Motor neuron (in vitro differentiated cells): ENCODE results near the gene SHROOM3. TPM values are rescaled to one million over a fixed set of nuclear protein-coding genes. Genes with fewer than 3 reads are reported as not detected.

Experiments
- ATAC-seq, 8 experiments: fragments of 200-7000 bp; cut with Tn5 transposase; replicated peaks in 6 of 8; 2 replicates each; pipeline ENCODE4 v1.8.0; 2021; ENCODE audit warnings: mild to moderate bottlenecking in 8 of 8, moderate library complexity in 8 of 8
- H3K27ac ChIP-seq, 2 donors: fragments of 250-450 bp; sonication (Bioruptor Pico); 2 replicates each; pipeline ENCODE4 v1.9.0; 2021; ENCODE audit warnings: antibody characterized with exemption in 2 of 2, mild to moderate bottlenecking in 2 of 2, moderate library complexity in 1 of 2
- H3K4me1 ChIP-seq, 2 donors: fragments of 250-450 bp; sonication (Bioruptor Pico); replicated peaks in 1 of 2; 2 replicates each; pipeline ENCODE4 v1.6.1; 2021; ENCODE audit warnings: antibody characterized with exemption in 2 of 2, mild to moderate bottlenecking in 2 of 2, moderate library complexity in 1 of 2
- H3K4me3 ChIP-seq, 5 donors: fragments of 250-450 bp; sonication (Bioruptor Pico); 2 replicates each; pipeline ENCODE4 v1.9.0; 2021; ENCODE audit warnings: antibody characterized with exemption in 5 of 5, mild to moderate bottlenecking in 5 of 5, moderate library complexity in 4 of 5
- whole genome bisulfite sequencing, 10 experiments: fragments of 450-650 bp; shearing (Covaris generic); methylation state at CpG; one replicate each; pipeline ENCODE4 v1.0.0; 2022; 5-methylcytosine and 5-hydroxymethylcytosine counted together
- in situ Hi-C, 9 experiments: fragments of 400-800 bp; cut with MboI; loops; one replicate each; pipeline ENCODE4 v1.15.0; 2021; ENCODE audit warnings: low sequenced_read_pairs in 9 of 9, low pct_unique_long_range_greater_than_20kb in 2 of 9; ENCODE audit not compliant: unreplicated experiment in 9 of 9
- total RNA-seq, 8 experiments: library from RNA; unstranded; fragments of 300-600 nt; gene quantifications; 2 replicates each; pipeline versions ENCODE4 v1.2.3 to v1.2.4, GENCODE V29; 2022

Gene SHROOM3
- total RNA-seq, 8 experiments from 2014 or later: 0.49 to 51.0 (median 7.9) TPM

GRCh38 chr4:76622126-76622525 lies 187.1 kb downstream of the SHROOM3 start:
- Histone ChIP-seq H3K27ac (no peak overlapping the region), H3K4me3 (no peak overlapping the region), H3K4me1 (peaks cover 11 to 22% of the 10 kb centered on the region in 2 donors)
- peak in 1 of 8 experiments; percentile 45 for ATAC-seq
- in situ Hi-C loops: no loop called here
- 48 to 90% (median 65%) methylated on average over 2 to 4 of the region's 4 CpGs for WGBS, 10 experiments

GRCh38 chr4:76622717-76623116 lies 187.7 kb downstream of the SHROOM3 start:
- no peak overlapping the region for H3K27ac ChIP-seq
- no peak for ATAC-seq
- 70 to 100% (median 80%) methylated on average over 1 of the region's 1 CpG; no CpG with 5 or more reads in 3 of the 10 experiments for WGBS, 10 experiments
- H3K4me3 ChIP-seq: no peak overlapping the region
- in situ Hi-C loops: no loop called here
- H3K4me1 ChIP-seq: peaks cover 11 to 22% of the 10 kb centered on the region in 2 donors

GRCh38 chr4:76623217-76624045 lies 188.4 kb downstream of the SHROOM3 start:
- peaks cover 11 to 22% of the 10 kb centered on the region in 2 donors for H3K4me1 ChIP-seq
- no peak overlapping the region for H3K4me3 ChIP-seq
- 60 to 100% (median 79%) methylated on average over 1 to 4 of the region's 4 CpGs for WGBS, 10 experiments
- in situ Hi-C loops: no loop called here
- ATAC-seq: peak in 1 of 8 experiments; percentile 22
- H3K27ac ChIP-seq: peak overlapping the region in 1 of 2 donors; percentile 20

- 0 to 14% (median 6%) methylated on average over 3 to 9 of the region's 9 CpGs for WGBS, 10 experiments
- Histone ChIP-seq H3K4me1 (peaks cover 11 to 22% of the 10 kb centered on the region in 2 donors), H3K4me3 (peak overlapping the region in 1 of 5 donors; percentile 17), H3K27ac (peak overlapping the region; percentile 28 to 42)
- peak; percentile 58 to 98 (median 96) for ATAC-seq
- in situ Hi-C loops: no loop called here
Observed at GRCh38 chr4:76624241-76624681, 189.2 kb downstream of the SHROOM3 start.

- no peak overlapping the region for H3K27ac ChIP-seq
- peaks cover 11 to 22% of the 10 kb centered on the region in 2 donors for H3K4me1 ChIP-seq
- no peak for ATAC-seq
- no peak overlapping the region for H3K4me3 ChIP-seq
- 14 to 100% (median 98%) methylated on average over 1 to 3 of the region's 3 CpGs for WGBS, 10 experiments
- in situ Hi-C loops: no loop called here
Observed at GRCh38 chr4:76624931-76625715, 190.1 kb downstream of the SHROOM3 start.

GRCh38 chr4:76626686-76627465 lies 191.8 kb downstream of the SHROOM3 start:
- H3K4me1 ChIP-seq: peaks cover 9 to 22% of the 10 kb centered on the region in 2 donors
- in situ Hi-C loops: no loop called here
- WGBS, 10 experiments: 33 to 100% (median 76%) methylated on average over 1 to 5 of the region's 5 CpGs; no CpG with 5 or more reads in 2 of the 10 experiments
- H3K4me3 ChIP-seq: no peak overlapping the region
- ATAC-seq: no peak
- no peak overlapping the region for H3K27ac ChIP-seq

- no peak overlapping the region for H3K4me3 ChIP-seq
- in situ Hi-C loops: no loop called here
Observed at GRCh38 chr4:76628251-76628650, 193.2 kb downstream of the SHROOM3 start.

GRCh38 chr4:76630741-76631140 lies 195.7 kb downstream of the SHROOM3 start:
- 50 to 100% (median 100%) methylated on average over 1 of the region's 1 CpG; no CpG with 5 or more reads in 1 of the 10 experiments for WGBS, 10 experiments
- ATAC-seq: no peak
- H3K4me1 ChIP-seq: no peaks in the 10 kb centered on the region

More at GRCh38 chr4:76628251-76628650, 193.2 kb downstream of the SHROOM3 start:
- Histone ChIP-seq H3K4me1 (peaks cover 6 to 19% of the 10 kb centered on the region in 2 donors), H3K27ac (no peak overlapping the region)
- WGBS, 10 experiments: 0 to 88% (median 63%) methylated on average over 1 of the region's 1 CpG; no CpG with 5 or more reads in 1 of the 10 experiments
- no peak for ATAC-seq

GRCh38 chr4:76634220-76634619 lies 199.2 kb downstream of the SHROOM3 start:
- no peak overlapping the region for H3K27ac ChIP-seq
- no peaks in the 10 kb centered on the region for H3K4me1 ChIP-seq
- 0 to 68% (median 45%) methylated on average over 1 to 3 of the region's 3 CpGs for WGBS, 10 experiments
- peak in 1 of 8 experiments; percentile 42 for ATAC-seq
- no peak overlapping the region for H3K4me3 ChIP-seq
- in situ Hi-C loops: no loop called here

More at GRCh38 chr4:76630741-76631140, 195.7 kb downstream of the SHROOM3 start:
- Histone ChIP-seq H3K4me3 (no peak overlapping the region), H3K27ac (no peak overlapping the region)
- in situ Hi-C loops: no loop called here

GRCh38 chr4:76637712-76638361 lies 202.8 kb downstream of the SHROOM3 start:
- no peak for ATAC-seq
- no peaks in the 10 kb centered on the region for H3K4me1 ChIP-seq
- H3K4me3 ChIP-seq: no peak overlapping the region
- WGBS, 10 experiments: 13 to 100% (median 80%) methylated on average over 1 to 4 of the region's 5 CpGs; no CpG with 5 or more reads in 2 of the 10 experiments
- no peak overlapping the region for H3K27ac ChIP-seq
- in situ Hi-C loops: no loop called here

GRCh38 chr4:76639288-76639687 lies 204.3 kb downstream of the SHROOM3 start:
- no peaks in the 10 kb centered on the region for H3K4me1 ChIP-seq
- ATAC-seq: no peak
- in situ Hi-C loops: no loop called here
- no peak overlapping the region for H3K27ac ChIP-seq
- WGBS, 10 experiments: 50 to 100% (median 100%) methylated on average over 1 to 3 of the region's 4 CpGs; no CpG with 5 or more reads in 3 of the 10 experiments
- no peak overlapping the region for H3K4me3 ChIP-seq

GRCh38 chr4:76640353-76640910 lies 205.4 kb downstream of the SHROOM3 start:
- no peak for ATAC-seq
- 32 to 100% (median 64%) methylated on average over 2 to 6 of the region's 6 CpGs; no CpG with 5 or more reads in 3 of the 10 experiments for WGBS, 10 experiments
- H3K4me1 ChIP-seq: no peaks in the 10 kb centered on the region
- in situ Hi-C loops: no loop called here
- H3K4me3 ChIP-seq: no peak overlapping the region
- H3K27ac ChIP-seq: no peak overlapping the region
